ENCODE measurements around the gene GCK.

GCK gene

GRCh38 chr7:44150466-44150832 lies 38.8 kb downstream of the GCK start:
- no peaks in the 10 kb centered on the region for H3K36me3 ChIP-seq (ENCODE audit: insufficient read depth, low read length)
- H3K27me3 ChIP-seq (ENCODE audit: insufficient read depth, low read length), result peaks cover 65% of the 10 kb centered on the region
- no peak overlapping the region for H2AFZ ChIP-seq (ENCODE audit: low read depth, low read length)

GRCh38 chr7:44149571-44150465 lies 39.4 kb downstream of the GCK start:
- Histone ChIP-seq H2AFZ (ENCODE audit: low read depth, low read length) (no peak overlapping the region), H3K36me3 (ENCODE audit: insufficient read depth, low read length) (no peaks in the 10 kb centered on the region), H3K27me3 (ENCODE audit: insufficient read depth, low read length) (peaks cover 65% of the 10 kb centered on the region), H3K4me3 (ENCODE audit: low read length) (no peak overlapping the region), H3K9me3 (ENCODE audit: low read length) (peaks cover 2% of the 10 kb centered on the region), H3K4me1 (ENCODE audit: insufficient read depth, low read length) (no peaks in the 10 kb centered on the region)

More at GRCh38 chr7:44150466-44150832, 38.8 kb downstream of the GCK start:
- Histone ChIP-seq H3K4me1 (ENCODE audit: insufficient read depth, low read length) (no peaks in the 10 kb centered on the region), H3K9me3 (ENCODE audit: low read length) (no peaks in the 10 kb centered on the region), H3K4me3 (ENCODE audit: low read length) (no peak overlapping the region)

- Histone ChIP-seq H3K36me3 (ENCODE audit: insufficient read depth, low read length) (no peaks in the 10 kb centered on the region), H3K4me3 (ENCODE audit: low read length) (no peak overlapping the region), H3K9me3 (ENCODE audit: low read length) (peaks cover 2% of the 10 kb centered on the region), H3K27me3 (ENCODE audit: insufficient read depth, low read length) (peaks cover 66% of the 10 kb centered on the region), H2AFZ (ENCODE audit: low read depth, low read length) (no peak overlapping the region), H3K4me1 (ENCODE audit: insufficient read depth, low read length) (no peaks in the 10 kb centered on the region)
Measured at GRCh38 chr7:44148961-44149536, 40.2 kb downstream of the GCK start.

GRCh38 chr7:44148166-44148565 lies 41.1 kb downstream of the GCK start:
- Histone ChIP-seq H3K36me3 (ENCODE audit: insufficient read depth, low read length) (no peaks in the 10 kb centered on the region), H2AFZ (ENCODE audit: low read depth, low read length) (no peak overlapping the region), H3K4me3 (ENCODE audit: low read length) (no peak overlapping the region), H3K27me3 (ENCODE audit: insufficient read depth, low read length) (peaks cover 70% of the 10 kb centered on the region), H3K9me3 (ENCODE audit: low read length) (peaks cover 2% of the 10 kb centered on the region), H3K4me1 (ENCODE audit: insufficient read depth, low read length) (no peaks in the 10 kb centered on the region)

GRCh38 chr7:44147026-44147991 lies 41.9 kb downstream of the GCK start:
- no peak overlapping the region for H3K4me3 ChIP-seq (ENCODE audit: low read length)
- peaks cover 2% of the 10 kb centered on the region for H3K9me3 ChIP-seq (ENCODE audit: low read length)
- no peak overlapping the region for H2AFZ ChIP-seq (ENCODE audit: low read depth, low read length)
- peaks cover 70% of the 10 kb centered on the region for H3K27me3 ChIP-seq (ENCODE audit: insufficient read depth, low read length)
- H3K36me3 ChIP-seq (ENCODE audit: insufficient read depth, low read length), result no peaks in the 10 kb centered on the region
- no peaks in the 10 kb centered on the region for H3K4me1 ChIP-seq (ENCODE audit: insufficient read depth, low read length)

GRCh38 chr7:44145969-44146911 lies 43.0 kb downstream of the GCK start:
- peaks cover 65% of the 10 kb centered on the region for H3K27me3 ChIP-seq (ENCODE audit: insufficient read depth, low read length)
- H3K4me1 ChIP-seq (ENCODE audit: insufficient read depth, low read length), result no peaks in the 10 kb centered on the region
- no peak overlapping the region for H3K4me3 ChIP-seq (ENCODE audit: low read length)

GRCh38 chr7:44145479-44145968 lies 43.7 kb downstream of the GCK start:
- Histone ChIP-seq H3K4me1 (ENCODE audit: insufficient read depth, low read length) (no peaks in the 10 kb centered on the region), H3K9me3 (ENCODE audit: low read length) (peaks cover 2% of the 10 kb centered on the region), H3K27me3 (ENCODE audit: insufficient read depth, low read length) (peaks cover 60% of the 10 kb centered on the region), H3K36me3 (ENCODE audit: insufficient read depth, low read length) (no peaks in the 10 kb centered on the region), H3K4me3 (ENCODE audit: low read length) (no peak overlapping the region), H2AFZ (ENCODE audit: low read depth, low read length) (no peak overlapping the region)

More at GRCh38 chr7:44145969-44146911, 43.0 kb downstream of the GCK start:
- H2AFZ ChIP-seq (ENCODE audit: low read depth, low read length), result no peak overlapping the region
- H3K9me3 ChIP-seq (ENCODE audit: low read length), result peaks cover 2% of the 10 kb centered on the region
- no peaks in the 10 kb centered on the region for H3K36me3 ChIP-seq (ENCODE audit: insufficient read depth, low read length)

GRCh38 chr7:44144968-44145478 lies 44.2 kb downstream of the GCK start:
- Histone ChIP-seq H3K4me3 (ENCODE audit: low read length) (no peak overlapping the region), H3K36me3 (ENCODE audit: insufficient read depth, low read length) (no peaks in the 10 kb centered on the region), H3K9me3 (ENCODE audit: low read length) (peaks cover 2% of the 10 kb centered on the region), H3K27me3 (ENCODE audit: insufficient read depth, low read length) (peaks cover 56% of the 10 kb centered on the region), H2AFZ (ENCODE audit: low read depth, low read length) (no peak overlapping the region), H3K4me1 (ENCODE audit: insufficient read depth, low read length) (no peaks in the 10 kb centered on the region)

GRCh38 chr7:44144426-44144967 lies 44.7 kb downstream of the GCK start:
- peaks cover 51% of the 10 kb centered on the region for H3K27me3 ChIP-seq (ENCODE audit: insufficient read depth, low read length)
- no peaks in the 10 kb centered on the region for H3K36me3 ChIP-seq (ENCODE audit: insufficient read depth, low read length)
- no peak overlapping the region for H2AFZ ChIP-seq (ENCODE audit: low read depth, low read length)
- no peaks in the 10 kb centered on the region for H3K4me1 ChIP-seq (ENCODE audit: insufficient read depth, low read length)
- H3K4me3 ChIP-seq (ENCODE audit: low read length), result no peak overlapping the region
- H3K9me3 ChIP-seq (ENCODE audit: low read length), result peaks cover 2% of the 10 kb centered on the region

GRCh38 chr7:44143646-44144250 lies 45.5 kb downstream of the GCK start:
- no peak overlapping the region for H3K4me3 ChIP-seq (ENCODE audit: low read length)
- H3K27me3 ChIP-seq (ENCODE audit: insufficient read depth, low read length), result peaks cover 48% of the 10 kb centered on the region
- no peaks in the 10 kb centered on the region for H3K36me3 ChIP-seq (ENCODE audit: insufficient read depth, low read length)
- peaks cover 2% of the 10 kb centered on the region for H3K9me3 ChIP-seq (ENCODE audit: low read length)
- H3K4me1 ChIP-seq (ENCODE audit: insufficient read depth, low read length), result no peaks in the 10 kb centered on the region
- H2AFZ ChIP-seq (ENCODE audit: low read depth, low read length), result no peak overlapping the region

GRCh38 chr7:44142028-44142427 lies 47.2 kb downstream of the GCK start:
- Histone ChIP-seq H2AFZ (ENCODE audit: low read depth, low read length) (no peak overlapping the region), H3K4me1 (ENCODE audit: insufficient read depth, low read length) (no peaks in the 10 kb centered on the region)

More at GRCh38 chr7:44142028-44142427, 47.2 kb downstream of the GCK start:
- Histone ChIP-seq H3K9me3 (ENCODE audit: low read length) (peaks cover 2% of the 10 kb centered on the region), H3K27me3 (ENCODE audit: insufficient read depth, low read length) (peaks cover 34% of the 10 kb centered on the region), H3K36me3 (ENCODE audit: insufficient read depth, low read length) (no peaks in the 10 kb centered on the region), H3K4me3 (ENCODE audit: low read length) (no peak overlapping the region)

Data from neuron (in vitro differentiated cells).